OCI-LY1 (cell line): Measurements from ENCODE around the gene FNDC5.
A peak's percentile ranks its signal among the peaks of the same experiment; 100 is the strongest.

Experiments used
- H2AFZ ChIP-seq: fragments of 200-600 bp; sonication (generic), shearing (Covaris generic); 2 replicates; pipeline ENCODE4 v1.6.0; 2014; ENCODE audit warnings: antibody characterized with exemption, mild to moderate bottlenecking, low read length
- H3F3A ChIP-seq: fragments of 200-600 bp; sonication (generic), shearing (Covaris generic); 2 replicates; pipeline ENCODE4 v1.6.0; 2014; ENCODE audit warnings: mild to moderate bottlenecking, antibody characterized with exemption, low read length, moderate library complexity; ENCODE audit not compliant: insufficient read depth
- H3K27ac ChIP-seq: fragments of 200-600 bp; sonication (generic); 2 replicates; pipeline ENCODE4 v1.5.1; 2014; ENCODE audit warnings: low read length, mixed run types, mild to moderate bottlenecking, low read depth; ENCODE audit not compliant: poor library complexity, severe bottlenecking
- H3K27me3 ChIP-seq: fragments of 200-600 bp; sonication (generic); 2 replicates; pipeline ENCODE4 v1.6.0; 2014; ENCODE audit warnings: antibody characterized with exemption, mild to moderate bottlenecking, low read length, moderate library complexity; ENCODE audit not compliant: insufficient read depth
- H3K36me3 ChIP-seq: fragments of 200-600 bp; sonication (generic); 2 replicates; pipeline ENCODE4 v1.6.1; 2014; ENCODE audit warnings: mild to moderate bottlenecking, antibody characterized with exemption, low read length, moderate library complexity, mixed read lengths; ENCODE audit not compliant: insufficient read depth
- H3K4me1 ChIP-seq: fragments of 200-600 bp; sonication (generic); 2 replicates; pipeline ENCODE4 v1.5.1; 2014; ENCODE audit warnings: mild to moderate bottlenecking, low read length, moderate library complexity; ENCODE audit not compliant: insufficient read depth, severe bottlenecking
- H3K4me2 ChIP-seq: fragments of 200-600 bp; sonication (generic), shearing (Covaris generic); 2 replicates; pipeline ENCODE4 v1.6.1; 2014; ENCODE audit warnings: low read length
- H3K4me3 ChIP-seq: fragments of 200-600 bp; sonication (generic); 2 replicates; pipeline ENCODE4 v1.5.1; 2014; ENCODE audit warnings: low read length, low read depth, mild to moderate bottlenecking, mixed read lengths; ENCODE audit not compliant: poor library complexity, severe bottlenecking
- H3K79me2 ChIP-seq: fragments of 200-600 bp; shearing (Covaris generic); 2 replicates; pipeline ENCODE4 v1.6.1; 2016; ENCODE audit warnings: mixed run types, low read length, mixed read lengths; ENCODE audit not compliant: insufficient read depth
- H3K9ac ChIP-seq: fragments of 200-600 bp; sonication (generic), shearing (Covaris generic); 2 replicates; pipeline ENCODE4 v1.6.1; 2014; ENCODE audit warnings: mild to moderate bottlenecking, low read length, mixed read lengths
- H3K9me2 ChIP-seq: fragments of 200-600 bp; sonication (generic), shearing (Covaris generic); 2 replicates; pipeline ENCODE4 v1.6.1; 2014; ENCODE audit warnings: low read depth, mild to moderate bottlenecking, low read length, mixed read lengths
- H3K9me3 ChIP-seq: fragments of 200-600 bp; shearing (Covaris generic); 2 replicates; pipeline ENCODE4 v1.6.1; 2014; ENCODE audit warnings: low read length, mixed read lengths
- H4K20me1 ChIP-seq: fragments of 200-600 bp; sonication (generic), shearing (Covaris generic); 2 replicates; pipeline ENCODE4 v1.6.0; 2016; ENCODE audit warnings: mild to moderate bottlenecking, low read length; ENCODE audit not compliant: insufficient read depth
- EZH2 ChIP-seq: fragments of 200-600 bp; sonication (generic), shearing (Covaris generic); IDR thresholded peaks from 2 replicates; pipeline ENCODE4 v1.8.0; 2017; ENCODE audit warnings: borderline replicate concordance, mixed run types, mild to moderate bottlenecking, antibody characterized with exemption, low read length, moderate library complexity, mixed read lengths
- TF ChIP-seq, protein P1 (sequence below): fragments of 200-600 bp; sonication (generic), shearing (Covaris generic); IDR thresholded peaks from 2 replicates; pipeline ENCODE4 v1.5.1; 2017; ENCODE audit warnings: mild to moderate bottlenecking, antibody characterized with exemption, low read length, moderate library complexity, mixed read lengths

The FNDC5 gene

DNA sequence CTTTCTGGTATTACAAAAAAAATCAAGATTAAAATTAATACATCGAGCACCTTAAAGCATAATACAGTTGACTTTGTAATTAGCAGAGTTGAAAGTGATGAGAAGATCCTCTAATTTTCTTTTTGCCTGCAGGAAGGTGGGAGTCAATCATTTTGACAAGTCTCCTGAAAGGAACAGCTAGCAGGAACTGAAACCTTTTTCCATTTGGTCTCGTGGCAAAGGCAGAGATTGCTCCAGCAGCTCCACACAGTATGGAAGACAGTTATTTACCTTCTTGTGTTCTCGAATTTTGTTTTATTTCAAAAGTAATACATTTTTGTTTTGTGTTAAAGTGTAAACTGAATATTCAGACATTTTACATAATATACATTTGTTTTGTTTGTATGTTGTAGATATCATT is 45.5 kb downstream of the FNDC5 start:
- no peak overlapping the region for H3K27ac ChIP-seq
- H3K27me3 ChIP-seq = no peaks in the 10 kb centered on the region
- H3K4me2 ChIP-seq = no peak overlapping the region
- no peaks in the 10 kb centered on the region for H3K9me3 ChIP-seq
- no peak for TF ChIP-seq EZH2
- TF ChIP-seq, protein P1, sequence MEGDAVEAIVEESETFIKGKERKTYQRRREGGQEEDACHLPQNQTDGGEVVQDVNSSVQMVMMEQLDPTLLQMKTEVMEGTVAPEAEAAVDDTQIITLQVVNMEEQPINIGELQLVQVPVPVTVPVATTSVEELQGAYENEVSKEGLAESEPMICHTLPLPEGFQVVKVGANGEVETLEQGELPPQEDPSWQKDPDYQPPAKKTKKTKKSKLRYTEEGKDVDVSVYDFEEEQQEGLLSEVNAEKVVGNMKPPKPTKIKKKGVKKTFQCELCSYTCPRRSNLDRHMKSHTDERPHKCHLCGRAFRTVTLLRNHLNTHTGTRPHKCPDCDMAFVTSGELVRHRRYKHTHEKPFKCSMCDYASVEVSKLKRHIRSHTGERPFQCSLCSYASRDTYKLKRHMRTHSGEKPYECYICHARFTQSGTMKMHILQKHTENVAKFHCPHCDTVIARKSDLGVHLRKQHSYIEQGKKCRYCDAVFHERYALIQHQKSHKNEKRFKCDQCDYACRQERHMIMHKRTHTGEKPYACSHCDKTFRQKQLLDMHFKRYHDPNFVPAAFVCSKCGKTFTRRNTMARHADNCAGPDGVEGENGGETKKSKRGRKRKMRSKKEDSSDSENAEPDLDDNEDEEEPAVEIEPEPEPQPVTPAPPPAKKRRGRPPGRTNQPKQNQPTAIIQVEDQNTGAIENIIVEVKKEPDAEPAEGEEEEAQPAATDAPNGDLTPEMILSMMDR = no peak
- no peak overlapping the region for H2AFZ ChIP-seq
- peaks cover 10% of the 10 kb centered on the region for H3K4me1 ChIP-seq
- peaks cover 45% of the 10 kb centered on the region for H3K36me3 ChIP-seq
- no peaks in the 10 kb centered on the region for H3K9me2 ChIP-seq
- no peaks in the 10 kb centered on the region for H3K79me2 ChIP-seq
- no peak overlapping the region for H3K4me3 ChIP-seq
- H4K20me1 ChIP-seq = no peaks in the 10 kb centered on the region
- H3K9ac ChIP-seq = no peak overlapping the region
- H3F3A ChIP-seq = no peaks in the 10 kb centered on the region

DNA sequence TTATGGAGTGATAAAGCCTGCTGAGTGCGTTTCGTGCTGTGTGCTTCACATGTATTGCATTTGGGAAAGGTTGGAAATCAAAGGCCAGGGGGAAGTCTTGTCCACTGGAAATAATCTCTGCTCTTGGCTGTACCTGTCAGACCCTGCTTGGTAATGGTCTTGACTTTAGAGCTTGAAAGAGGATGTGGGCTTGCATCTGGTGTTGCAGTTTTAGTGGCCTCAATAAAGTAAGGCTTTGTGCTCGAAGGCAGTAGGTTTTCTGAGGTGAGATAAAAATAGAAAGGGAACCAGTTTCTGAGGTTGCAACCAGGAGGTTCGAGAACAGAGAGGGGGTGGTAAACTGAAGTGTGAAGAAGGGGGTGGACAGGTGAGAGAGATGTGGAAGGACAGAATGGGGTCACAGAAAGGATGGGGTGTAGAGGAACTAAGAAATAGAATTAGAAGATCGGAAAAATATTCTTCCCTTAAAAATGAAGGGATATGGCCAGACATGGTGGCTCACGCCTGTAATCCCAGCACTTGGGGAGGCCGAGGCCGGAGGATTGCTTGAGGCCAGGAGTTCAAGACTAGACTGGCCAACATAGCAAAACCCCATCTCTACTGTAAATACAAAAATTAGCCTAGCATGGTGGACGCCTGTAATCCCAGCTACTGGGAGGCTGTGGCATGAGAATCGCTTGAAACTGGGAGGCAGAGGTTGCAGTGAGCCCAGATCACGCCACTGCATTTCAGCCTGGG is 51.7 kb downstream of the FNDC5 start:
- peaks cover 30% of the 10 kb centered on the region for H3K79me2 ChIP-seq
- H3K27ac ChIP-seq = peak overlapping the region; percentile 69
- no peak overlapping the region for H2AFZ ChIP-seq
- H3K4me2 ChIP-seq = peak overlapping the region; percentile 66
- H3K4me1 ChIP-seq = peaks cover 47% of the 10 kb centered on the region
- H3K9ac ChIP-seq = peak overlapping the region; percentile 88
- H4K20me1 ChIP-seq = no peaks in the 10 kb centered on the region
- TF ChIP-seq, protein P1 = no peak
- TF ChIP-seq EZH2 = no peak
- peaks cover 18% of the 10 kb centered on the region for H3K36me3 ChIP-seq
- no peaks in the 10 kb centered on the region for H3K9me2 ChIP-seq
- H3F3A ChIP-seq = no peaks in the 10 kb centered on the region
- H3K4me3 ChIP-seq = peak overlapping the region; percentile 99
- H3K27me3 ChIP-seq = no peaks in the 10 kb centered on the region
- no peaks in the 10 kb centered on the region for H3K9me3 ChIP-seq

DNA sequence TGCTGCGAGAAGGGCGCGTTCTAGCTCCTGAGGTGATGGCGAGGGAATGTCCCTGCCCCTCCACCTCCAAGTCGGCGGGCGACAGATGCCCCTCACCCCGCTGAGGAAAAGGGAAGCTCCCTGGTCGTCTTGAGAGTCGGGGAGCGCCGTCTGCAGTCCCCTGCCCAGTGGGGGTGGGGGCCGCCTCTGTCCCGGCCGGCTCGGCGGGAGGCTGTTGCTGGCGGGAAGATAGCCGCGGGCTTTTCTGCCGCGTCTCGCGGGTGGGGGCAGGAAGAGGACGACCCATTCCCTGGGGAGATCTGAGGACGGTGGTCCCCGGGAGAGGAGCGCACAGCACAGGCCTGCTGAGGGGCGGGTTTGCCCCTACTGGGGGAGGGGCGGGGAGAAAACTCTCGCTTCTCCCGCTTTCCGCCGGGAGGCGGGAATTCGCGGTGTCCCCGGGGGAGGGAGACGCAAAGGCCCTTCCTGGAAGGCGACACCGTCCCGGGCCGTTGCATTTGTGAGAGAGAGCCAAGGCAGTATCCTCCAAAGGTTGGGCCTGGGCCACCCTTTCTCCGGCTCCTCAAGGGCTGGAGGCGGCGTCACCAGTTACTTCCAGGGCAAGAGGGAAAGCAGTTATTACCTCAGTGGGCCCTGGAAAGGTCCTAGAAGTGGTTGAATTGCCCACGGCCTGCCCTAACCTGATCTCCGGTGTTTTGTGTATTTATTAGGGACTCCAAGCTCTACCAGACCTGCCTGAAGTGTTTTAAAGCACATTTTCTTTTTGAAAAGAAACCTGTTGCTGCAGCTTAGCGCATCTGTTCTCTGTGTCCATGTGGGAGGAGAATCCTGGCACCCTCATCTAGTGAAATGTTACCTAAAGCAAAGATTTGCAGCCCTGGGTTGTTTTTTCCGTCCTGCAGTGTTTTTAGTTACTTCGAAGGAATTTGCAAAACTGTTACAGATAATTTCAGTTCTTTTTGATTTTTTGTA is 52.6 kb downstream of the FNDC5 start:
- Histone ChIP-seq H3K4me1 (peaks cover 47% of the 10 kb centered on the region), H2AFZ (no peak overlapping the region), H3K4me2 (peak overlapping the region; percentile 66), H4K20me1 (no peaks in the 10 kb centered on the region), H3K4me3 (peak overlapping the region; percentile 99), H3K36me3 (peaks cover 26% of the 10 kb centered on the region), H3K27ac (peak overlapping the region; percentile 69), H3K27me3 (no peaks in the 10 kb centered on the region), H3K9ac (peak overlapping the region; percentile 88), H3K9me2 (no peaks in the 10 kb centered on the region), H3K9me3 (no peaks in the 10 kb centered on the region), H3F3A (no peaks in the 10 kb centered on the region), H3K79me2 (peaks cover 38% of the 10 kb centered on the region)
- TF ChIP-seq, protein P1 = no peak
- no peak for TF ChIP-seq EZH2
